NT2/D1 (cell line): ENCODE results near the gene PTPRT.

Source experiments
- SUZ12 ChIP-seq: IDR thresholded peaks from 2 replicates; pipeline ENCODE4 v1.6.1; 2011; ENCODE audit not compliant: insufficient read length, insufficient read depth; ENCODE audit errors: extremely low read depth
- YY1 ChIP-seq: IDR thresholded peaks from 2 replicates; pipeline ENCODE4 v1.6.1; 2011; ENCODE audit not compliant: insufficient read length, insufficient read depth

DNA sequence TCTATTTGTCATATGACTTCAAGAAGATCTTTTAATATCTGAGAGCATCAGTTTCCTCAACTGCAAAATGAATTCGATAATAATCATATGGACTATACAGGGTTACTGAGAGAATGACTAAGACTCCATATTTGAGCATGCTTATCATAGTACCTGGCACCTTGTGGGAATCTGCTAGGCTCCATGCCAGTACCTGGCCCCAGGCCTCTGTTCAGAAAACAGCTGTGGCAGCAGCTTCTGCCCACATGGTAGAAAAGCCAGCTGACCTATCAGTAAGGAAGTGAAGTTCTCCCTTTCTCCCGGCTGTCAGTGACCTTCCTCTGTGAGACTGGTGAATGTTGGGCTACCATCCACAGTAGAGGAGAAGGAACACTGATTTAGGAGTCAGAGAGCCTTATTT is 996.6 kb downstream of the PTPRT start:
- TF ChIP-seq SUZ12, result no peak
- TF ChIP-seq YY1, result no peak
